Renal cortex interstitium (tissue), 15 donors: ENCODE data around the gene ZNF226. TPM values are rescaled to one million over a fixed set of nuclear protein-coding genes. Genes with fewer than 3 reads are reported as not detected.
"Not testable (repeated sequence)": the region's sequence is repeated elsewhere in the genome, so short reads cannot be mapped to it uniquely, and the experiment has no call there.

Source experiments
- DNase-seq, 11 donors: peaks; one replicate each; pipeline ENCODE4 v3.0.0-alpha.2; 2013; ENCODE audit warnings: low read depth in 9 of 11, low spot score in 4 of 11; ENCODE audit errors: extremely low read depth in 1 of 11
- long read RNA-seq, 16 experiments: transcript quantifications; one replicate each; lab custom pipeline, GENCODE V29; 2026
- polyA plus RNA-seq, 3 donors: library from polyadenylated mRNA; unstranded; fragments of 120-200 nt; gene quantifications; one replicate each; pipeline ENCODE4 v1.2.1, GENCODE V29; 2013; ENCODE audit not compliant: insufficient read length in 3 of 3

The ZNF226 gene
- polyA plus RNA-seq: 10 to 100 TPM; 24.0 to 35.1 (median 30.5) TPM
- long read RNA-seq, donor 1, partial matches to known transcripts: 0 of 2 reads
- long read RNA-seq, donor 1, other reads (novel, unspliced or antisense): 0 of 2 reads
- long read RNA-seq, donor 2, partial matches to known transcripts: 0 of 7 reads
- long read RNA-seq, donor 2, other reads (novel, unspliced or antisense): 0 of 7 reads
- long read RNA-seq, donor 3, partial matches to known transcripts: 0 of 6 reads
- long read RNA-seq, donor 3, other reads (novel, unspliced or antisense): 0 of 6 reads
- long read RNA-seq, donor 4, partial matches to known transcripts: 0 of 9 reads
- long read RNA-seq, donor 4, other reads (novel, unspliced or antisense): 0 of 9 reads
- long read RNA-seq, donor 5, transcript ZNF226-218 (6 exons, 548 nt): major isoform, 7 of 15 reads
- long read RNA-seq, donor 5, partial matches to known transcripts: 0 of 15 reads
- long read RNA-seq, donor 5, other reads (novel, unspliced or antisense): 0 of 15 reads
- long read RNA-seq, donor 6, full-length matches to known transcripts: 9 of 9 reads
- long read RNA-seq, donor 6, partial matches to known transcripts: 0 of 9 reads
- long read RNA-seq, donor 6, other reads (novel, unspliced or antisense): 0 of 9 reads
- long read RNA-seq, donor 7, partial matches to known transcripts: 0 of 2 reads
- long read RNA-seq, donor 7, other reads (novel, unspliced or antisense): 0 of 2 reads
- long read RNA-seq, donor 8, transcript ZNF226-201 (6 exons, 817 nt): major isoform, 6 of 13 reads
- long read RNA-seq, donor 8, partial matches to known transcripts: 0 of 13 reads
- long read RNA-seq, donor 8, other reads (novel, unspliced or antisense): 0 of 13 reads
- long read RNA-seq, donor 9, partial matches to known transcripts: 0 of 4 reads
- long read RNA-seq, donor 9, other reads (novel, unspliced or antisense): 0 of 4 reads
- long read RNA-seq, donor 10, full-length matches to known transcripts: 11 of 11 reads
- long read RNA-seq, donor 10, partial matches to known transcripts: 0 of 11 reads
- long read RNA-seq, donor 10, other reads (novel, unspliced or antisense): 0 of 11 reads
- long read RNA-seq, donor 11, transcript ZNF226-201 (6 exons, 817 nt): major isoform, 7 of 10 reads
- long read RNA-seq, donor 11, partial matches to known transcripts: 0 of 10 reads
- long read RNA-seq, donor 11, other reads (novel, unspliced or antisense): 0 of 10 reads
- long read RNA-seq, donor 12, partial matches to known transcripts: 0 of 5 reads
- long read RNA-seq, donor 12, other reads (novel, unspliced or antisense): 0 of 5 reads
- long read RNA-seq, donor 13, transcript ZNF226-218 (6 exons, 548 nt): major isoform, 6 of 13 reads
- long read RNA-seq, donor 13, transcript ZNF226-201 (6 exons, 817 nt): minor isoform, 5 of 13 reads
- long read RNA-seq, donor 13, partial matches to known transcripts: 0 of 13 reads
- long read RNA-seq, donor 13, other reads (novel, unspliced or antisense): 0 of 13 reads
- long read RNA-seq, donor 14, full-length matches to known transcripts: 7 of 7 reads
- long read RNA-seq, donor 14, partial matches to known transcripts: 0 of 7 reads
- long read RNA-seq, donor 14, other reads (novel, unspliced or antisense): 0 of 7 reads
- long read RNA-seq, donor 15, partial matches to known transcripts: 0 of 3 reads
- long read RNA-seq, donor 15, other reads (novel, unspliced or antisense): 0 of 3 reads
- long read RNA-seq, donor 16, full-length matches to known transcripts: 22 of 22 reads
- long read RNA-seq, donor 16, partial matches to known transcripts: 0 of 22 reads
- long read RNA-seq, donor 16, other reads (novel, unspliced or antisense): 0 of 22 reads

DNA sequence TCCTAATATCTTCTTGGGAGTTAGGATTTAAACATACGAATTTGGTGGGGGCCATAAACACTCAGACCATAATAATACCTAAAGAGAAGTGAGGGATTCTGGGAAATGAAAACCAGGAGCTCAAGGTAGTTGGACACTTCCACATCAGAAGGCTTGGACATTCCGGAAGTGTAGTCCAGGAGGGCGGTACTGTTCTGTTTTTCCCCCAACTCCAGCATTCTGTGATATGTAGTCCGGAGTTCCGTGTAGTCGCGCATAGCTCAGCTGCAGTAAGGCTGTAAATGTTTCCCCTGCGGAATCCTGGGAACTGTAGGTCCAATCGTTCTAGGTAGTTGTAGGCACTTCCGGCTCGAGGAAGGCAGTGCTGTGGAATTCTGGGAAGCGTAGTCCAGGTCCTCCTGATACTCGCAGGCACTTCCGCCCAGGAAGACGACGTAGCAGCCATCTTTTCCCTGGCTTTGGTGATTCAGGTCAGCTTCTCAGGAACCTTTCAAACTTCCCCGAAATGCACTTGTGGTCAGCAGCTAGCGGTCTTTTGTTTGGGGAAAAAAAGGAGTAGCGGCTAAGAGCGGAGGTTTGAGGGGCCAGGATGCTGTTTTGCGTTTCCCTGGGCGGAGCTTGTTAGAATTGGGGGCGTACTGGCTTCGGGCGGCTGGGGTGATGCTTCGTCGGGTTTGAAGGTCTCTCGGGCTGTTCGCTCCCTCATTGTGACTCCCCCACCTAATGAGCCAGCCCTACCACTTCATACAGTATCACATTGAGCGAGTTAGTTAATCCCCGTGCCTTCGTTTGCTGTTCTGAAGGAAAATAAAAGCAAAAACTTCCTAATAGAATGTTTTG is at the start of gene ZNF226:
TSS of gene ZNF226 (plus strand) at position 428 of the 840 bp plus-strand sequence. CDS start 4,981 bp downstream, outside the sequence.
- peak; percentile 86 to 99 (median 94) for DNase-seq

DNA sequence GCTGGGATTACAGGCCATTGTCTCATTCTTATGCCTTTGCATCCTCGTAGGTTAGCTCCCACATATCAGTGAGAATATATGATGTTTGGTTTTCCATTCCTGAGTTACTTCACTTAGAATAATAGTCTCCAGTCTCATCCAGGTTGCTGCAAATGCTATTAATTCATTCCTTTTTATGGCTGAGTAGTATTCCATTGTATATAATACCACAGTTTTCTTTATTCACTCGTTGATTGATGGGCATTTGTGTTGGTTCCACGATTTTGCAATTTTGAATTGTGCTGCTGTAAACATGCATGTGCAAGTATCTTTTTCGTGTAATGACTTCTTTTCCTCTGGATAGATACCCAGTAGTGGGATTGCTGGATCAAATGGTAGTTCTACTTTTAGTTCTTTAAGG is 43.7 kb upstream of the ZNF226 start:
- not testable (repeated sequence) for DNase-seq

DNA sequence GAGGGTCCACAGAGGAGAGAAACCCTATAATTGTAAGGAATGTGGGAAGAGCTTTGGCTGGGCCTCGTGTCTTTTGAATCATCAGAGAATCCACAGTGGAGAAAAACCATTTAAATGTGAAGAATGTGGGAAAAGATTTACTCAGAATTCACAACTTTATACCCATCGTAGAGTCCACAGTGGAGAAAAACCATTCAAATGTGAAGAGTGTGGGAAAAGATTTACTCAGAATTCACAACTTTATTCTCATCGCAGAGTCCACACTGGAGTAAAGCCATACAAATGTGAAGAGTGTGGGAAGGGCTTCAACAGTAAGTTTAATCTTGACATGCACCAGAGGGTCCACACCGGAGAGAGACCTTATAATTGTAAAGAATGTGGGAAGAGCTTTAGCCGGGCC is 32.9 kb upstream of the ZNF226 start:
- no peak for DNase-seq

DNA sequence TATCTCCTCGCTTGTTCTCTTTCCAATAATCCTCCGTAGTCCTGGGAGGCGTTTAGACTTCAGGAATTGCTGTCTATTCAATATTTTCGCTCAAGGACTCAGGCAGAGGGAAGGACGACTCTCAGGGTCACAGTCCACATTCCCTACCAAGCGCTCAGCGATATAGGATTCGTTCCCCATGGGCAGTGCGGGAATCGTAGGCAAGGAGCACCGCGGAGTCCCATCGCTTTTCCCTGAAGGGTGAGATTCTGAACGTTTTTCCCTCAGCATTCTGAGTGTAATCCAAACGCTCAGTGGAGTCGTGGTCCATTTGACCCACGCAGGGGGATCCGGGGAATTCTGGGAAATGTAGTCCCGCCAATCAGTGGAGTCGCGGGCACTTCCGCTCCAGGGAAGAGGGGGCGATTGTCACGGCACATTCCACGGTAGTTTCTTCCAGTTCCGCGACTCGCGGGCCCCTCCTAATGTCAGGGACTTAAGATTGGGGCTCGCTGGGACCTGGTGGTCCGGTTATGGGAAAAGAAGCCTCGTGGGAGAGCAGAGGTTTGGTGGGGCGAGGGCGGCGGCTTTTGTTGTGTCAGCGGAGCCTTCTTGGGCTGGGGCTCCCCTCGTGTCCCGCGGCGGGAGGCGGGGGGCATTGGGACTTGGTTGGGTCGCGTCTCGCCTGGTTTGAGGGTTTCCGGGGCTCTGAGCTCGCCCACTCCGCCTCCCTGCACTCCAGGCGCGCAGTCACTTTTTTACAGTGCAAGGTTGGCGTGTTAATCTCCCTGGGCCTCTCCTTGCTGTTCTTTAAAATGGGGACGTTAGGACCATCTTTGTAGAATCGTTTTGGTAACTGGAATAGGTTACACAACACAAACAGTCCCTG is 23.5 kb upstream of the ZNF226 start, which contains the start of gene ZNF234:
TSS of gene ZNF234 (plus strand) at position 364 of the 868 bp plus-strand sequence. CDS start 3,079 bp downstream, outside the sequence.
- DNase-seq: peak in 10 of 11 donors; percentile 66 to 92 (median 86)

- no peak for DNase-seq
Measured at GRCh38 chr19:44142059-44142433, 22.9 kb upstream of the ZNF226 start.

- no peak for DNase-seq
Measured at GRCh38 chr19:44149776-44150175, 15.1 kb upstream of the ZNF226 start.

- no peak for DNase-seq
Measured at GRCh38 chr19:44151491-44151890, 13.4 kb upstream of the ZNF226 start.

DNA sequence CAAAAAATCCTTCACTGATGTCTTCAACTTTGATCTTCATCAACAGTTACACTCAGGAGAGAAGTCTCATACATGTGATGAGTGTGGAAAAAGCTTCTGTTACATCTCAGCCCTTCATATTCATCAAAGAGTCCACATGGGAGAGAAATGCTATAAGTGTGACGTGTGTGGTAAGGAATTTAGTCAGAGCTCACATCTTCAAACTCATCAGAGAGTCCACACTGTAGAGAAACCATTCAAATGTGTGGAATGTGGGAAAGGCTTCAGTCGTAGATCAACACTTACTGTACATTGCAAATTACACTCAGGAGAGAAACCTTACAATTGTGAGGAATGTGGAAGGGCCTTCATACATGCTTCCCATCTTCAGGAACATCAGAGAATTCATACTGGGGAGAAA is 8.4 kb upstream of the ZNF226 start:
- no peak for DNase-seq

DNA sequence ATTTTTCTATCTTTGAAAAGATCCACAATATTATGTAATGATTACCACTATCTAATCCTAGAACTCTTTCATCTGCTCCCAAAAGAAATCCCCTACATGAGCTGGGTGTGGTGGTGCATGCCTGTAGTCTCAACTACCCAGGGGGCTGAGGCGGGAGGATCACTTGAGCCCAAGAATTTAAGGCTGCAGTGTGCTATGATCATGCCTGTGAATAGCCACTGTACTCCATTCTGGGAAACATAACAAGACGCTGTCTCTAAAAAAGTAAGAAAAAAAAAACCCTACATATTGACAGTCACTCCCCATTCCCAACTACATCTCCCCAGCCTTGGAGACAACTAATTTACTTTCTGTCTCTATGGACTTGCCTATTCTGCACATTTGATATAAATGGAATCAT is 1.1 kb upstream of the ZNF226 start:
- DNase-seq: no peak

GRCh38 chr19:44164327-44164672 is 600 bp upstream of the ZNF226 start:
- DNase-seq: no peak

- DNase-seq: not testable (repeated sequence)
Measured at GRCh38 chr19:44170660-44171059, 5.8 kb downstream of the ZNF226 start.

- no peak for DNase-seq
Measured at GRCh38 chr19:44176590-44176989, 11.7 kb downstream of the ZNF226 start.

- no peak for DNase-seq
Measured at GRCh38 chr19:44180968-44181367, 16.1 kb downstream of the ZNF226 start.

- DNase-seq: no peak
Measured at GRCh38 chr19:44182145-44182544, 17.2 kb downstream of the ZNF226 start.

GRCh38 chr19:44190020-44190419 is 25.1 kb downstream of the ZNF226 start:
- no peak for DNase-seq

DNA sequence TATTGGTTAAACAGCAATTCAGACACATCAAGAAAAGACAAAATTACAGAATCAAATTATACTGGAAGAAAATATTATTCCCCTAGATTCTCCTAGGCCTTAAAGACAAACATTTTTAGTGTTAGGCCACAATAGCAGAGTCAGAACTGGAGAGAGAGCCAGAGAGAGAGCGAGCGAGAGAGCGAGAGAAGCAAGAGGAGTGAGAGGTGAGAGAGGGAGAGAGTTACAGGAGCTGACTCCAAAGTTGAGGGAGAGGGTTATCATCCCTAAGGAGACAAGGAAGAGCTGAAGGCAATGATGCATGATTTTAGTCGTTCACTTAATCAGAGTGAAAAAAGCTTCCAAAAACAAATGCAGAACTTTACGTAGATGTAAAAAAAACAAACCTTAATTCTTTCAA is 27.2 kb downstream of the ZNF226 start:
- DNase-seq: no peak
